K562 (cell line): ENCODE data around the gene RINT1. TPM values are rescaled to one million over a fixed set of nuclear protein-coding genes. Genes with fewer than 3 reads are reported as not detected.
"Not testable (repeated sequence)": the region's sequence is repeated elsewhere in the genome, so short reads cannot be mapped to it uniquely, and the experiment has no call there.

Experiments
- ATAC-seq: fragments of 200-7000 bp; cut with Tn5 transposase; 3 replicates; pipeline ENCODE4 v1.9.1; 2020; ENCODE audit warnings: moderate library complexity
- BruUV-seq: library from RNA; stranded (reverse); fragments of 400-500 nt; replicated peaks from 2 replicates; lab custom pipeline; 2021; lab: Mats Ljungman, UMichigan
- CTCF ChIA-PET: fragments of 300-600 bp; formaldehyde crosslinking; extraction: SDS; loops from one replicate; lab custom pipeline; 2021; ENCODE audit warnings: low intra/inter-chr PET ratio; lab: Yijun Ruan, JAX
- POLR2A ChIA-PET: fragments of 300-600, 350-650 bp; sonication (Branson Sonifier 250); formaldehyde crosslinking; extraction: SDS; loops from one replicate; lab custom pipeline; 2021; ENCODE audit warnings: antibody characterized with exemption, inconsistent platforms; lab: Yijun Ruan, JAX
- DNase-seq, 4 experiments: peaks; one replicate each; pipeline versions ENCODE4 v3.0.0 to v3.0.0-alpha.2; 2011 to 2018; ENCODE audit warnings: low spot score in 3 of 4, mixed read lengths in 3 of 4; ENCODE audit errors: extremely low read depth in 1 of 4
- FAIRE-seq: peaks from 2 replicates; lab custom pipeline; 2011; peaks lifted over from hg19 to GRCh38; lab: Jason Lieb, UNC
- H2AFZ ChIP-seq: 2 replicates; pipeline ENCODE4 v1.6.0; 2011; ENCODE audit warnings: low read depth, low read length, control low read depth, inconsistent platforms
- H3K27ac ChIP-seq: fragments of 200-600 bp; 3 replicates; pipeline ENCODE4 v1.8.0; 2011; ENCODE audit warnings: low read depth, mild to moderate bottlenecking, control low read depth, inconsistent platforms, low read length, moderate library complexity, mixed read lengths; ENCODE audit errors: extremely low read depth
- H3K27me3 ChIP-seq, 2 experiments: fragments of 300-600 bp in 1 of 2; 2 replicates in 1 of 2; 3 replicates in 1 of 2; pipeline versions ENCODE4 v1.6.0 to v1.8.0; 2011; ENCODE audit warnings: inconsistent platforms in 2 of 2, low read length in 2 of 2, mild to moderate bottlenecking in 1 of 2, mixed read lengths in 1 of 2, moderate library complexity in 1 of 2; ENCODE audit not compliant: control insufficient read depth in 2 of 2, insufficient read depth in 2 of 2
- H3K36me3 ChIP-seq: fragments of 300-600 bp; 3 replicates; pipeline ENCODE4 v1.8.0; 2011; ENCODE audit warnings: mild to moderate bottlenecking, low read length, inconsistent platforms; ENCODE audit not compliant: control insufficient read depth, insufficient read depth
- H3K4me1 ChIP-seq, 2 experiments: fragments of 200-600 bp in 1 of 2; replicated peaks in 1 of 2; 2 replicates in 1 of 2; 3 replicates in 1 of 2; pipeline versions ENCODE4 v1.5.1 to v1.8.0; 2011; ENCODE audit warnings: inconsistent platforms in 2 of 2, low read length in 2 of 2, mild to moderate bottlenecking in 1 of 2, mixed read lengths in 1 of 2, moderate library complexity in 1 of 2; ENCODE audit not compliant: control insufficient read depth in 2 of 2, insufficient read depth in 2 of 2
- H3K4me2 ChIP-seq: 2 replicates; pipeline ENCODE4 v1.6.1; 2011; ENCODE audit warnings: low read length, control low read depth, inconsistent platforms, mixed read lengths; ENCODE audit not compliant: insufficient read depth
- H3K4me3 ChIP-seq: fragments of 200-600 bp; sonication (generic), shearing (Covaris generic); 2 replicates; pipeline ENCODE4 v1.5.1; 2016; ENCODE audit warnings: control low read depth, inconsistent platforms
- H3K79me2 ChIP-seq: fragments of 200-600 bp; 3 replicates; pipeline ENCODE4 v1.8.0; 2011; ENCODE audit warnings: low read length, inconsistent platforms; ENCODE audit not compliant: control insufficient read depth, insufficient read depth
- H3K9ac ChIP-seq, 2 experiments: 2 replicates each; pipeline versions ENCODE4 v1.6.0 to v1.6.1; 2011; ENCODE audit warnings: low read depth in 2 of 2, low read length in 2 of 2, control low read depth in 1 of 2, inconsistent platforms in 1 of 2, mild to moderate bottlenecking in 1 of 2, mixed read lengths in 1 of 2; ENCODE audit not compliant: insufficient read depth in 1 of 2
- H3K9me1 ChIP-seq: one replicate; pipeline ENCODE4 v1.6.0; 2011; ENCODE audit warnings: inconsistent platforms, mild to moderate bottlenecking, low read length, moderate library complexity; ENCODE audit not compliant: control insufficient read depth, insufficient read depth
- H3K9me3 ChIP-seq: replicated peaks from 2 replicates; pipeline ENCODE4 v1.5.1; 2011; ENCODE audit warnings: low read depth, low read length, inconsistent platforms; ENCODE audit not compliant: control insufficient read depth, insufficient read depth
- H4K20me1 ChIP-seq: replicated peaks from 2 replicates; pipeline ENCODE4 v1.6.1; 2011; ENCODE audit warnings: low read length, inconsistent platforms, mixed read lengths; ENCODE audit not compliant: control insufficient read depth, insufficient read depth
- HSF4 ChIP-seq: fragments of 250-450 bp; sonication (Bioruptor Pico); IDR thresholded peaks from 2 replicates; pipeline ENCODE4 v2.1.2; 2022; ENCODE audit warnings: mild to moderate bottlenecking, moderate library complexity, borderline replicate concordance
- NRF1 ChIP-seq, 2 experiments: fragments of 450-650 bp; IDR thresholded peaks in 1 of 2; conservative IDR thresholded peaks in 1 of 2; 2 replicates each; pipeline ENCODE4 v1.6.1; 2014; ENCODE audit warnings: mild to moderate bottlenecking in 2 of 2
- ZKSCAN1 ChIP-seq: fragments of 150-350 bp; IDR thresholded peaks from 2 replicates; pipeline ENCODE4 v1.6.1; 2016; ENCODE audit warnings: low read depth, low read length
- ZNF780A ChIP-seq: fragments of 250-450 bp; sonication (Bioruptor Pico); IDR thresholded peaks from 2 replicates; pipeline ENCODE4 v1.5.0; 2021; ENCODE audit warnings: mild to moderate bottlenecking
- WGBS: fragments of 100-300 bp; shearing (Covaris generic); methylation state at CpG from one replicate; pipeline ENCODE4 v1.1.6; 2016; ENCODE audit warnings: low coverage, mixed read lengths; ENCODE audit not compliant: insufficient coverage; ENCODE audit errors: missing lambda C conversion rate; 5-methylcytosine and 5-hydroxymethylcytosine counted together
- in situ Hi-C: fragments of 300-500 bp; cut with MboI; formaldehyde crosslinking; loops from 4 replicates; pipeline ENCODE4 v1.15.0; 2018; ENCODE audit warnings: inconsistent platforms, mixed read lengths
- intact Hi-C: fragments of 100-400 bp; cut with micrococcal nuclease; formaldehyde crosslinking; loops from 2 replicates; pipeline ENCODE4 v1.14.2; 2022
- polyA plus RNA-seq, 8 experiments: library from polyadenylated mRNA; depleted of rRNA in 4 of 8; stranded (reverse) in 5 of 8; unstranded in 3 of 8; fragments of >200 nt; fragmentation: Nextera tagmentation in 2 of 8; fragmentation: Illumina TruSeq in 1 of 8; extraction: Ambion mirVana in 2 of 8; extraction: Trizol in 1 of 8; gene quantifications; 2 replicates each; pipeline versions ENCODE4 v1.2.1 to v1.2.3, GENCODE V29; 2011 to 2014; ENCODE audit warnings: inconsistent platforms in 1 of 8, missing spikeins in 1 of 8
- total RNA-seq, 7 experiments: library from RNA; depleted of rRNA in 6 of 7; stranded (reverse); fragments of >200 nt in 6 of 7; fragmentation: Illumina TruSeq in 2 of 7; extraction: Trizol in 2 of 7; gene quantifications; 2 replicates each; pipeline versions ENCODE4 v1.2.1 to v1.2.3, GENCODE V29; 2011 to 2021; ENCODE audit warnings: low replicate concordance in 1 of 7

Gene RINT1
- total and polyA plus RNA-seq, 9 of the 15 experiments (the other 6 are each of a cell fraction or from before 2014, with no cell fraction given): 21.3 to 74.3 (median 27.4) TPM

GRCh38 chr7:105596866-105597265, 64.9 kb downstream of the RINT1 start:
- Histone ChIP-seq H3K4me3 (no peak overlapping the region), H3K9me3 (no peaks in the 10 kb centered on the region), H3K4me1 (peaks cover 0 to 12% of the 10 kb centered on the region in 2 experiments; a peak in 3 of 5 replicates), H3K9me1 (no peaks in the 10 kb centered on the region), H3K4me2 (no peak overlapping the region), H3K36me3 (no peaks in the 10 kb centered on the region), H3K79me2 (peaks cover 5% of the 10 kb centered on the region; the same call in 1 of the 3 replicates), H2AFZ (no peak overlapping the region), H3K27me3 (no peaks in the 10 kb centered on the region), H3K27ac (no peak overlapping the region), H3K9ac (no peak overlapping the region), H4K20me1 (no peaks in the 10 kb centered on the region)
- FAIRE-seq: no peak
- DNase-seq: no peak
- BruUV-seq: no TSS peak
- POLR2A ChIA-PET: interaction anchor here (0.9 to 3.5 kb wide), 2 partner anchors 8 to 13 kb away, joined by 3 to 12 read pairs; no protein-coding TSS in a partner anchor
- 24% methylated on average over 4 of the region's 4 CpGs for WGBS
- no peak for ATAC-seq
- in situ Hi-C loops: no loop called here
- CTCF ChIA-PET: no interaction called here
- intact Hi-C loops: loop anchor here (10.0 kb wide), 1 partner anchor 332 kb away; no protein-coding TSS in a partner anchor
- TF ChIP-seq NRF1 (conservative IDR thresholded peaks at IDR 0.05 in 1 of 2, IDR thresholded peaks at IDR 0.05 in 1 of 2) (no peak), HSF4 (CRISPR knock-in tag) (no peak), ZNF780A (CRISPR knock-in tag) (no peak), ZKSCAN1 (no peak)
- TF ChIP-seq, all 486 proteins: peak for 0

- H2AFZ ChIP-seq, H3K9me3 ChIP-seq, H4K20me1 ChIP-seq, BruUV-seq, H3K9ac ChIP-seq, H3K27me3 ChIP-seq, DNase-seq, H3K9me1 ChIP-seq, H3K79me2 ChIP-seq, CTCF ChIA-PET, H3K36me3 ChIP-seq, ATAC-seq, H3K4me2 ChIP-seq, H3K27ac ChIP-seq, FAIRE-seq, H3K4me3 ChIP-seq, in situ Hi-C loops: not testable (repeated sequence)
- 51% methylated on average over 8 of the region's 8 CpGs for WGBS
- intact Hi-C loops: loop anchor here (10.0 kb wide), 1 partner anchor 334 kb away; no protein-coding TSS in a partner anchor
- peaks cover 0 to 12% of the 10 kb centered on the region in 2 experiments; a peak in 3 of 5 replicates for H3K4me1 ChIP-seq
- POLR2A ChIA-PET: interaction anchor here (3.5 kb wide), 1 partner anchor 10 kb away, joined by 12 read pairs; no protein-coding TSS in a partner anchor
These were observed 67.1 kb downstream of the RINT1 start for GRCh38 chr7:105599080-105599479.
